DOHH2 (cell line): ENCODE results near the gene SLC34A3.

ENCODE experiments used
- H3F3A ChIP-seq: fragments of 200-600 bp; sonication (generic), shearing (Covaris generic); 2 replicates; pipeline ENCODE4 v1.6.0; 2016; ENCODE audit warnings: antibody characterized with exemption, mild to moderate bottlenecking; ENCODE audit not compliant: control insufficient read depth, insufficient read depth
- H3K27ac ChIP-seq: fragments of 200-600 bp; sonication (generic); 2 replicates; pipeline ENCODE4 v1.5.1; 2014; ENCODE audit warnings: low read depth, mild to moderate bottlenecking, low read length, moderate library complexity
- H3K27me3 ChIP-seq: fragments of 200-600 bp; sonication (generic); 2 replicates; pipeline ENCODE4 v1.6.1; 2014; ENCODE audit warnings: mild to moderate bottlenecking, low read length, mixed read lengths; ENCODE audit not compliant: control insufficient read depth
- H3K36me3 ChIP-seq: fragments of 200-600 bp; sonication (generic); 2 replicates; pipeline ENCODE4 v1.6.1; 2014; ENCODE audit warnings: mild to moderate bottlenecking, low read length, moderate library complexity, mixed read lengths; ENCODE audit not compliant: control insufficient read depth
- H3K4me1 ChIP-seq: fragments of 200-600 bp; sonication (generic); 2 replicates; pipeline ENCODE4 v1.6.1; 2014; ENCODE audit warnings: mild to moderate bottlenecking, low read length, mixed read lengths; ENCODE audit not compliant: control insufficient read depth
- H3K4me2 ChIP-seq: fragments of 200-600 bp; sonication (generic); 2 replicates; pipeline ENCODE4 v1.6.0; 2014; ENCODE audit warnings: mild to moderate bottlenecking, low read length, moderate library complexity
- H3K4me3 ChIP-seq: fragments of 200-600 bp; sonication (generic); 2 replicates; pipeline ENCODE4 v1.5.1; 2014; ENCODE audit warnings: mild to moderate bottlenecking, low read length, mixed read lengths
- H3K79me2 ChIP-seq: fragments of 200-600 bp; sonication (generic); 2 replicates; pipeline ENCODE4 v1.6.1; 2014; ENCODE audit warnings: mild to moderate bottlenecking, low read length, mixed read lengths; ENCODE audit not compliant: control insufficient read depth
- H3K9me2 ChIP-seq: fragments of 200-600 bp; sonication (generic); replicated peaks from 2 replicates; pipeline ENCODE4 v1.6.1; 2014; ENCODE audit warnings: mild to moderate bottlenecking, low read length, mixed read lengths; ENCODE audit not compliant: control insufficient read depth
- H3K9me3 ChIP-seq: fragments of 200-600 bp; sonication (generic); 2 replicates; pipeline ENCODE4 v1.6.1; 2014; ENCODE audit warnings: antibody characterized with exemption, low read length, mixed read lengths; ENCODE audit not compliant: control insufficient read depth, insufficient read depth
- H4K20me1 ChIP-seq: fragments of 200-600 bp; sonication (generic); 2 replicates; pipeline ENCODE4 v1.6.0; 2014; ENCODE audit warnings: low read depth, mild to moderate bottlenecking, antibody characterized with exemption, low read length, moderate library complexity; ENCODE audit not compliant: control insufficient read depth, insufficient read depth
- CTCF ChIP-seq: fragments of 200-600 bp; sonication (generic); IDR thresholded peaks from one replicate; pipeline ENCODE4 v1.5.1; 2014; ENCODE audit warnings: antibody characterized with exemption, mild to moderate bottlenecking, low read depth, low read length; ENCODE audit not compliant: poor library complexity, severe bottlenecking
- EZH2phosphoT487 ChIP-seq: fragments of 200-600 bp; sonication (generic); IDR thresholded peaks from 2 replicates; pipeline ENCODE4 v1.6.1; 2017; ENCODE audit warnings: borderline replicate concordance, mild to moderate bottlenecking, antibody characterized with exemption, low read length, moderate library complexity, mixed read lengths

SLC34A3 gene

GRCh38 chr9:137253717-137254623 is 23.3 kb downstream of the SLC34A3 start:
- H3K79me2 ChIP-seq = peaks cover 26% of the 10 kb centered on the region

DNA sequence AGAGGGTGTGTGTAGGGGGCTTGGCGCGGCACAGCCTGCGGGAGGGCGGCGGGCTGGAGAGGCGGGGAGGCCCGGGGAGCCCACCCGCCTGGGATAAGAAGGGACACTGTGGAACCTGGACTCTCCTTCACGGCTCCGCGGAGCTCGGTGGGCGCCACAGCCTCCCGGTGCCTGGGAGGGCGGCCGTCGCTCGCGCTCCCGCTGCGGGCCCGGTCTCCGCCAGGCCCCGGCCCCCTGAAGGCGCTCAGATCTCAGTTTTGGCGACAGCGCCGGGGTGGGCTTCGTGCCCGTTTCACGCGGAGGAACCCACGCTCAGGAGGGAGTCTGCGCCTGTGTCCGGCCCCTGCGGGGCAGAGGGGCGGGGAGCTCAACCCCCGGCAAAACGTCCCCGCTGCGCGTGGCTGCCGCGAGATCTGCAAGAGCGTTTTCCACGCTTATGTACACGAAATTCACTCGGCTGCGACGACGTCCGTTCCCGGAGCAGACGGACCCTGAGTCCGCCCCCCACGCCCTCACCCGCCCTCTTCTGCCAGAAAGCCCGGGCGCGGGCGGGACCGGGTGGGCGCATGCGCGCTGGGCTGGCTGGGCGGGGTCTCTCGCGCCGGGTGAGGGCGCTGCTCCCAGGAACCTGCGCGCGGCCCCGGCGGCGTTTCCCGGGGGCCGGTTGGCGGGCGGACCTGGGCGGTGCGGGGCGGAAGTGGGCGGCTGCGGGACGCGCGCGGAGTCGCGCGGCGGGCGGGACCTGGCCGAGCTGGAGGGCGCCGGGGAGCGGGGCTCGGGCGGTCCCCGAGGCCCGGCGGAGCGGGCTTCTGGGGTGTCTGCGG is 24.1 kb downstream of the SLC34A3 start, which contains the start of gene NELFB:
Gene NELFB, plus strand, starts transcription at position 704 of the 824 bp plus-strand sequence.
- Histone ChIP-seq H3K36me3 (peaks cover 36% of the 10 kb centered on the region), H3K4me3 (peak within 1 kb of the TSS; percentile 86), H3K4me1 (peaks cover 48% of the 10 kb centered on the region), H3F3A (no peaks in the 10 kb centered on the region), H3K9me2 (no peaks in the 10 kb centered on the region), H3K79me2 (peaks cover 30% of the 10 kb centered on the region), H3K9me3 (no peaks in the 10 kb centered on the region), H3K4me2 (peak within 1 kb of the TSS; percentile 97), H4K20me1 (no peaks in the 10 kb centered on the region), H3K27ac (peak within 1 kb of the TSS; percentile 63), H3K27me3 (no peaks in the 10 kb centered on the region)
- no peak for TF ChIP-seq CTCF
- no peak for TF ChIP-seq EZH2phosphoT487

More at GRCh38 chr9:137253717-137254623, 23.3 kb downstream of the SLC34A3 start:
- Histone ChIP-seq H3F3A (no peaks in the 10 kb centered on the region), H3K9me2 (no peaks in the 10 kb centered on the region), H3K4me1 (peaks cover 48% of the 10 kb centered on the region), H3K27me3 (no peaks in the 10 kb centered on the region), H3K9me3 (no peaks in the 10 kb centered on the region), H4K20me1 (no peaks in the 10 kb centered on the region), H3K27ac (no peak overlapping the region), H3K4me3 (peak overlapping the region; percentile 78), H3K36me3 (peaks cover 32% of the 10 kb centered on the region), H3K4me2 (peak overlapping the region; percentile 97)
- no peak for TF ChIP-seq CTCF
- no peak for TF ChIP-seq EZH2phosphoT487

- Histone ChIP-seq H3K4me2 (peak overlapping the region; percentile 93), H3K4me1 (peaks cover 48% of the 10 kb centered on the region), H3K4me3 (peak overlapping the region; percentile 86), H3K9me3 (no peaks in the 10 kb centered on the region), H3K9me2 (no peaks in the 10 kb centered on the region), H3K79me2 (peaks cover 30% of the 10 kb centered on the region), H4K20me1 (no peaks in the 10 kb centered on the region), H3K27ac (peak overlapping the region; percentile 63), H3K27me3 (no peaks in the 10 kb centered on the region), H3K36me3 (peaks cover 36% of the 10 kb centered on the region), H3F3A (no peaks in the 10 kb centered on the region)
- TF ChIP-seq EZH2phosphoT487 (no peak), CTCF (no peak)
These were observed 24.9 kb downstream of the SLC34A3 start for GRCh38 chr9:137255448-137256114.
